Breast epithelium (tissue), 4 donors: ENCODE data around the gene EGFL7. TPM values are rescaled to one million over a fixed set of nuclear protein-coding genes. Genes with fewer than 3 reads are reported as not detected.
A peak's percentile ranks its signal among the peaks of the same experiment; 100 is the strongest.

ENCODE experiments used
- DNase-seq, 2 donors: peaks; one replicate each; pipeline ENCODE4 v3.0.0-alpha.2; 2019; ENCODE audit warnings: low spot score in 2 of 2
- H3K27ac ChIP-seq, 2 donors: fragments of 200-600 bp; sonication (generic) in 1 of 2; one replicate each; pipeline ENCODE4 v1.5.1; 2016 to 2019; ENCODE audit warnings: mild to moderate bottlenecking in 1 of 2
- H3K27me3 ChIP-seq, 2 donors: fragments of 200-600 bp; sonication (generic) in 1 of 2; one replicate each; pipeline versions ENCODE4 v1.5.1 to v1.6.0; 2017 to 2019; ENCODE audit warnings: control low read depth in 1 of 2, mild to moderate bottlenecking in 1 of 2
- H3K36me3 ChIP-seq: fragments of 200-600 bp; one replicate; pipeline ENCODE4 v1.5.1; 2019
- H3K4me1 ChIP-seq, 2 donors: fragments of 200-600 bp; sonication (generic); one replicate each; pipeline ENCODE4 v1.5.1; 2016 to 2019; ENCODE audit warnings: control low read depth in 1 of 2
- H3K4me3 ChIP-seq, 3 donors: fragments of 200-600 bp; sonication (generic); 1 replicate in 2 of 3; 2 replicates in 1 of 3; pipeline ENCODE4 v1.5.1; 2016 to 2019; ENCODE audit warnings: mild to moderate bottlenecking in 3 of 3, moderate library complexity in 2 of 3
- H3K9me3 ChIP-seq, 2 donors: fragments of 200-600 bp; sonication (generic) in 1 of 2; one replicate each; pipeline ENCODE4 v1.5.1; 2016 to 2019; ENCODE audit warnings: control low read depth in 1 of 2
- CTCF ChIP-seq, 3 donors: fragments of 450-650 bp; IDR thresholded peaks; one replicate each; pipeline ENCODE4 v1.5.1; 2016 to 2017; ENCODE audit warnings: antibody characterized with exemption in 3 of 3, mild to moderate bottlenecking in 3 of 3, moderate library complexity in 3 of 3
- POLR2A ChIP-seq: fragments of 450-650 bp; IDR thresholded peaks from one replicate; pipeline ENCODE4 v1.6.1; 2016; ENCODE audit warnings: antibody characterized with exemption, mild to moderate bottlenecking, moderate library complexity
- POLR2AphosphoS5 ChIP-seq, 3 donors: sonication (generic); formaldehyde crosslinking; IDR thresholded peaks; one replicate each; pipeline ENCODE4 v1.6.1; 2017; ENCODE audit warnings: antibody characterized with exemption in 3 of 3
- intact Hi-C: fragments of 100-400 bp; cut with DNase I; formaldehyde crosslinking; loops from one replicate; pipeline ENCODE4 v1.15.1; 2023; ENCODE audit warnings: low total_unique reads
- total RNA-seq, 3 donors: library from RNA; depleted of rRNA; stranded (reverse); fragments of >200 nt; gene quantifications; one replicate each; pipeline ENCODE4 v1.1.0, GENCODE V29; 2016

EGFL7 gene
- total RNA-seq, 3 donors from 2014 or later, result 48.9 to 138 (median 53.4) TPM

- DNase-seq, result no peak
- intact Hi-C loops, result no loop called here
- H3K27me3 ChIP-seq, result no peaks in the 10 kb centered on the region
- peaks cover 8 to 10% of the 10 kb centered on the region in 2 donors for H3K4me1 ChIP-seq
- no peaks in the 10 kb centered on the region for H3K36me3 ChIP-seq
- no peak overlapping the region for H3K4me3 ChIP-seq
- H3K9me3 ChIP-seq, result no peaks in the 10 kb centered on the region
- peak overlapping the region; percentile 81 to 87 for H3K27ac ChIP-seq
- TF ChIP-seq POLR2AphosphoS5 (IDR thresholded peaks at IDR 0.05), result no peak
- no peak for TF ChIP-seq POLR2A
- TF ChIP-seq CTCF (IDR thresholded peaks at IDR 0.05), result no peak
Measured at GRCh38 chr9:136688274-136689107, 25.8 kb downstream of the EGFL7 start.

- intact Hi-C loops, result no loop called here
- Histone ChIP-seq H3K4me3 (no peak overlapping the region), H3K4me1 (peaks cover 8 to 10% of the 10 kb centered on the region in 2 donors), H3K27me3 (no peaks in the 10 kb centered on the region), H3K27ac (peak overlapping the region in 1 of 2 donors; percentile 64), H3K36me3 (no peaks in the 10 kb centered on the region), H3K9me3 (no peaks in the 10 kb centered on the region)
- TF ChIP-seq CTCF (IDR thresholded peaks at IDR 0.05) (no peak), POLR2A (no peak)
- DNase-seq, result no peak
Measured at GRCh38 chr9:136689108-136689460, 26.4 kb downstream of the EGFL7 start.

- TF ChIP-seq CTCF (IDR thresholded peaks at IDR 0.05) (no peak), POLR2AphosphoS5 (IDR thresholded peaks at IDR 0.05) (no peak), POLR2A (no peak)
- no peaks in the 10 kb centered on the region for H3K27me3 ChIP-seq
- no peaks in the 10 kb centered on the region for H3K9me3 ChIP-seq
- H3K27ac ChIP-seq, result peak overlapping the region; percentile 64 to 79
- H3K4me3 ChIP-seq, result no peak overlapping the region
- DNase-seq, result no peak
- peaks cover 8 to 10% of the 10 kb centered on the region in 2 donors for H3K4me1 ChIP-seq
- intact Hi-C loops, result no loop called here
- no peaks in the 10 kb centered on the region for H3K36me3 ChIP-seq
Measured at GRCh38 chr9:136690104-136690805, 27.5 kb downstream of the EGFL7 start.

- H3K36me3 ChIP-seq, result no peaks in the 10 kb centered on the region
- no peaks in the 10 kb centered on the region for H3K9me3 ChIP-seq
- TF ChIP-seq POLR2A (no peak), POLR2AphosphoS5 (IDR thresholded peaks at IDR 0.05) (no peak)
- H3K27ac ChIP-seq, result peak overlapping the region; percentile 64 to 79
- H3K4me1 ChIP-seq, result peaks cover 5 to 6% of the 10 kb centered on the region in 2 donors
- no peak for DNase-seq
- no peaks in the 10 kb centered on the region for H3K27me3 ChIP-seq
- H3K4me3 ChIP-seq, result no peak overlapping the region
- intact Hi-C loops, result no loop called here
Measured at GRCh38 chr9:136690806-136691261, 28.1 kb downstream of the EGFL7 start.

GRCh38 chr9:136691316-136692184 lies 28.8 kb downstream of the EGFL7 start:
- Histone ChIP-seq H3K4me3 (no peak overlapping the region), H3K9me3 (no peaks in the 10 kb centered on the region), H3K36me3 (no peaks in the 10 kb centered on the region), H3K4me1 (no peaks in the 10 kb centered on the region), H3K27me3 (no peaks in the 10 kb centered on the region), H3K27ac (peak overlapping the region; percentile 64 to 79)
- intact Hi-C loops, result no loop called here
- TF ChIP-seq POLR2AphosphoS5 (IDR thresholded peaks at IDR 0.05) (no peak), POLR2A (no peak), CTCF (IDR thresholded peaks at IDR 0.05) (no peak)
- DNase-seq, result no peak
